NCI-H2107 treated with DMSO at 0.1 percent for 48 hours (cell line): Measurements from ENCODE around the gene GSK3B.
"Not testable (repeated sequence)": the region's sequence is repeated elsewhere in the genome, so short reads cannot be mapped to it uniquely, and the experiment has no call there.

Experiments
- DNase-seq: peaks from one replicate; lab custom pipeline; 2025; ENCODE audit not compliant: unreplicated experiment; lab: John Stamatoyannopoulos, UW

GSK3B gene

GRCh38 chr3:120021523-120021922 is 72.7 kb downstream of the GSK3B start:
- no peak for DNase-seq

- no peak for DNase-seq
Measured at GRCh38 chr3:120018299-120018698, 75.9 kb downstream of the GSK3B start.

- no peak for DNase-seq
Measured at GRCh38 chr3:120017692-120018091, 76.6 kb downstream of the GSK3B start.

- DNase-seq = no peak
Measured at GRCh38 chr3:120013481-120013880, 80.8 kb downstream of the GSK3B start.

GRCh38 chr3:120005741-120006140 is 88.5 kb downstream of the GSK3B start:
- DNase-seq = not testable (repeated sequence)

- DNase-seq = not testable (repeated sequence)
Measured at GRCh38 chr3:120004008-120004498, 90.2 kb downstream of the GSK3B start.

- no peak for DNase-seq
Measured at GRCh38 chr3:119998166-119998565, 96.1 kb downstream of the GSK3B start.

- DNase-seq = no peak
Measured at GRCh38 chr3:119990888-119991287, 103.4 kb downstream of the GSK3B start.

GRCh38 chr3:119989981-119990655 is 104.1 kb downstream of the GSK3B start:
- DNase-seq = no peak

- DNase-seq = not testable (repeated sequence)
Measured at GRCh38 chr3:119986812-119987211, 107.4 kb downstream of the GSK3B start.

- no peak for DNase-seq
Measured at GRCh38 chr3:119981386-119981785, 112.9 kb downstream of the GSK3B start.

- DNase-seq = no peak
Measured at GRCh38 chr3:119978554-119979208, 115.6 kb downstream of the GSK3B start.

- no peak for DNase-seq
Measured at GRCh38 chr3:119977353-119977752, 116.9 kb downstream of the GSK3B start.

- DNase-seq = no peak
Measured at GRCh38 chr3:119976214-119976613, 118.0 kb downstream of the GSK3B start.

GRCh38 chr3:119974656-119975055 is 119.6 kb downstream of the GSK3B start:
- no peak for DNase-seq

GRCh38 chr3:119973018-119973646 is 121.1 kb downstream of the GSK3B start:
- DNase-seq = no peak

- DNase-seq = no peak
Measured at GRCh38 chr3:119969759-119970158, 124.5 kb downstream of the GSK3B start.

- DNase-seq = no peak
Measured at GRCh38 chr3:119967353-119968006, 126.8 kb downstream of the GSK3B start.

GRCh38 chr3:119965692-119966091 is 128.6 kb downstream of the GSK3B start:
- DNase-seq = no peak

GRCh38 chr3:119964294-119964693 is 130.0 kb downstream of the GSK3B start:
- no peak for DNase-seq

GRCh38 chr3:119955972-119956371 is 138.3 kb downstream of the GSK3B start:
- DNase-seq = no peak
